A673 (cell line): ENCODE measurements around the gene CRPPA. TPM values are rescaled to one million over a fixed set of nuclear protein-coding genes. Genes with fewer than 3 reads are reported as not detected.
A peak's percentile ranks its signal among the peaks of the same experiment; 100 is the strongest.
"Not testable (repeated sequence)": the region's sequence is repeated elsewhere in the genome, so short reads cannot be mapped to it uniquely, and the experiment has no call there.

Experiments used
- BruUV-seq: library from RNA; stranded (reverse); fragments of 400-500 nt; replicated peaks from 2 replicates; lab custom pipeline; 2021; lab: Mats Ljungman, UMichigan
- CTCF ChIA-PET: fragments of 300-600 bp; sonication (Branson Sonifier 250); formaldehyde crosslinking; loops from one replicate; lab custom pipeline; 2022; ENCODE audit warnings: antibody characterized with exemption; lab: Charles Lee
- POLR2A ChIA-PET: fragments of 300-600 bp; sonication (Branson Sonifier 250); formaldehyde crosslinking; loops from one replicate; lab custom pipeline; 2022; ENCODE audit warnings: antibody characterized with exemption; ENCODE audit not compliant: low non-redundant PET; lab: Charles Lee
- DNase-seq: peaks from one replicate; pipeline ENCODE4 v3.0.0-alpha.2; 2015; ENCODE audit warnings: low spot score
- H3K27ac ChIP-seq: fragments of 200-600 bp; sonication (generic); 2 replicates; pipeline ENCODE4 v1.5.1; 2016; ENCODE audit warnings: mixed run types, low read depth, mild to moderate bottlenecking, mixed read lengths, antibody characterized with exemption, low read length; ENCODE audit not compliant: poor library complexity, severe bottlenecking
- H3K27me3 ChIP-seq: fragments of 200-600 bp; sonication (generic); replicated peaks from 2 replicates; pipeline ENCODE4 v1.6.1; 2017; ENCODE audit warnings: mixed run types, low read depth, mild to moderate bottlenecking, mixed read lengths, antibody characterized with exemption, low read length; ENCODE audit not compliant: insufficient read depth, poor library complexity
- H3K36me3 ChIP-seq: fragments of 200-600 bp; sonication (generic); 2 replicates; pipeline ENCODE4 v1.6.1; 2016; ENCODE audit warnings: mixed run types, mild to moderate bottlenecking, mixed read lengths, antibody characterized with exemption, low read length; ENCODE audit not compliant: insufficient read depth, poor library complexity, severe bottlenecking
- H3K4me1 ChIP-seq: fragments of 200-600 bp; sonication (generic); 2 replicates; pipeline ENCODE4 v1.6.1; 2017; ENCODE audit warnings: mixed run types, mild to moderate bottlenecking, mixed read lengths, antibody characterized with exemption, low read length; ENCODE audit not compliant: insufficient read depth, poor library complexity, severe bottlenecking
- H3K4me3 ChIP-seq: fragments of 200-600 bp; sonication (generic); 2 replicates; pipeline ENCODE4 v1.5.1; 2016; ENCODE audit warnings: low read depth, mixed run types, mild to moderate bottlenecking, mixed read lengths, low read length; ENCODE audit not compliant: poor library complexity, severe bottlenecking
- H3K9me3 ChIP-seq: fragments of 200-600 bp; sonication (generic); 2 replicates; pipeline ENCODE4 v1.6.1; 2016; ENCODE audit warnings: mixed run types, low read depth, mild to moderate bottlenecking, mixed read lengths, antibody characterized with exemption, low read length; ENCODE audit not compliant: poor library complexity, severe bottlenecking
- EZH2 ChIP-seq: fragments of 200-600 bp; sonication (generic); IDR thresholded peaks from 2 replicates; pipeline ENCODE4 v1.6.1; 2017; ENCODE audit warnings: borderline replicate concordance, low read depth, mild to moderate bottlenecking, mixed read lengths, antibody characterized with exemption, low read length; ENCODE audit not compliant: poor library complexity, severe bottlenecking
- intact Hi-C: fragments of 100-400 bp; cut with micrococcal nuclease; formaldehyde crosslinking; loops from one replicate; pipeline ENCODE4 v1.10.0; 2022; ENCODE audit not compliant: unreplicated experiment
- total RNA-seq: library from RNA; stranded (reverse); gene quantifications from 2 replicates; pipeline ENCODE4 v1.2.3, GENCODE V29; 2021
- TF ChIP-seq, protein P1 (sequence below): fragments of 300-800, 200-600 bp; sonication (generic); conservative IDR thresholded peaks from 2 replicates; pipeline ENCODE4 v1.5.1; 2017; ENCODE audit warnings: low read depth, mild to moderate bottlenecking, antibody characterized with exemption, low read length, moderate library complexity, mixed read lengths

The CRPPA gene
- total RNA-seq, 1 experiment from 2014 or later = 0.21 TPM

DNA sequence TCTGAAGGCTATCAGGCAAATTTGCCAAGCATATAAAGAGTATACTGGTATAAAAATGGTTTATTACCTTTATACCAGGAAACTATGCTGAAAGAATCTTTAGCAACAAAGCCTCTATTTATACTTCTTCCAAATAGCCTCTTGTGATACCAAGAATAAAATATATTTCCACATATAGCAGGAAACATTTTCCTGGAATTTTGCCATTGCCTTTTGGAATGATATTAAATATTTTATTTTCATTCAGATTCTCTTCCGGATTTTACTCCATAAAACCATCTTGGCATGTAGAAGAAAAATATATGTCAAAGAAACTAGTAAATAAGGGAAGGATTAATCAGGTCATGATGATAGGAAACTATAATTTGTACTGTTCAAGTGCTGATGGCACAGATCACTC, 26.5 kb upstream of the CRPPA start:
- peak; percentile 21 for DNase-seq
- no peak for TF ChIP-seq EZH2
- TF ChIP-seq, protein P1, sequence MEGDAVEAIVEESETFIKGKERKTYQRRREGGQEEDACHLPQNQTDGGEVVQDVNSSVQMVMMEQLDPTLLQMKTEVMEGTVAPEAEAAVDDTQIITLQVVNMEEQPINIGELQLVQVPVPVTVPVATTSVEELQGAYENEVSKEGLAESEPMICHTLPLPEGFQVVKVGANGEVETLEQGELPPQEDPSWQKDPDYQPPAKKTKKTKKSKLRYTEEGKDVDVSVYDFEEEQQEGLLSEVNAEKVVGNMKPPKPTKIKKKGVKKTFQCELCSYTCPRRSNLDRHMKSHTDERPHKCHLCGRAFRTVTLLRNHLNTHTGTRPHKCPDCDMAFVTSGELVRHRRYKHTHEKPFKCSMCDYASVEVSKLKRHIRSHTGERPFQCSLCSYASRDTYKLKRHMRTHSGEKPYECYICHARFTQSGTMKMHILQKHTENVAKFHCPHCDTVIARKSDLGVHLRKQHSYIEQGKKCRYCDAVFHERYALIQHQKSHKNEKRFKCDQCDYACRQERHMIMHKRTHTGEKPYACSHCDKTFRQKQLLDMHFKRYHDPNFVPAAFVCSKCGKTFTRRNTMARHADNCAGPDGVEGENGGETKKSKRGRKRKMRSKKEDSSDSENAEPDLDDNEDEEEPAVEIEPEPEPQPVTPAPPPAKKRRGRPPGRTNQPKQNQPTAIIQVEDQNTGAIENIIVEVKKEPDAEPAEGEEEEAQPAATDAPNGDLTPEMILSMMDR = no peak
- CTCF ChIA-PET = no interaction called here
- intact Hi-C loops = no loop called here
- Histone ChIP-seq H3K4me1 (peaks cover 12% of the 10 kb centered on the region), H3K9me3 (no peaks in the 10 kb centered on the region), H3K27me3 (no peaks in the 10 kb centered on the region), H3K36me3 (no peaks in the 10 kb centered on the region), H3K4me3 (no peak overlapping the region), H3K27ac (no peak overlapping the region)
- POLR2A ChIA-PET = no interaction called here
- BruUV-seq = no TSS peak

DNA sequence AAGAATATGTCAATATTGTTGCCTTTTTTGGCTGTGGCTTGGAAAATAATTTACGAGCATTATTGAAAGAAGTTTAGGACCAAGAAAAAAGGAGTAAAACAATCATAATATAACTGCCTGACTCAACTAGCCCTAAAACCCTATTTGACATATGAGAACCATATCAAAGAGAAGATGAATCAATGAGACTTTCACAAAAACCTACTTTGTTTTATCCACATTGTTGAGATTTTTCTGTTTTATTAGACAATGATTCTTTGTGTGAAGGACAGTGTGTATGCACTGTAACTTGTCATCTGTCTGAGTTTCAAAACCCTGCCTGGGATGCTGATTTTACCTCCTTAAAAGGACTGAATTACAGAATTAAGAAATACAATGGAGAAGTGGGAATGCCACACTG, 25.2 kb upstream of the CRPPA start:
- intact Hi-C loops = no loop called here
- no TSS peak for BruUV-seq
- H3K4me1 ChIP-seq = peaks cover 12% of the 10 kb centered on the region
- H3K27me3 ChIP-seq = no peaks in the 10 kb centered on the region
- H3K9me3 ChIP-seq = no peaks in the 10 kb centered on the region
- ChIA-PET POLR2A (no interaction called here), CTCF (no interaction called here)
- TF ChIP-seq, protein P1 = no peak
- TF ChIP-seq EZH2 = no peak
- DNase-seq = no peak
- no peak overlapping the region for H3K27ac ChIP-seq
- no peak overlapping the region for H3K4me3 ChIP-seq
- no peaks in the 10 kb centered on the region for H3K36me3 ChIP-seq

DNA sequence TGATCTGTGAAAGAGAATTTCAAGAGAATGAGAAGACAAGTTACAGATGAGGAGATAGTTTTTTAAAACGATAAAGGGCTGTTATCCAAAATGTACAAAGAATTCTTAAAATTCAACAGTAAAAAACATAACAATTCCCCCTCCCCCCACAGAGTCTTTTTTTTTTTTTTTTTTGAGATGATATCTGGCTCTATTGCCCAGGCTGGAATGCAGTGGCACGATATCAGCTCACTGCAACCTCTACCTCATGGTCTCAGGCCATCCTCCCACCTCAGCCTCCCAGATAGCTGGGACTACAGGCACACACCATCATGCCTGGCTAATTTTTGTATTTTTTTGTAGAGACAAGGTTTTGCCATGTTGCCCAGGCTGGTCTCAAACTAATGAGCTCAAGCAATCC, 22.5 kb upstream of the CRPPA start:
- H3K4me1 ChIP-seq = peaks cover 12% of the 10 kb centered on the region
- POLR2A ChIA-PET, H3K36me3 ChIP-seq, intact Hi-C loops, H3K9me3 ChIP-seq, CTCF ChIA-PET, BruUV-seq, H3K27ac ChIP-seq, H3K4me3 ChIP-seq, H3K27me3 ChIP-seq, DNase-seq: not testable (repeated sequence)

DNA sequence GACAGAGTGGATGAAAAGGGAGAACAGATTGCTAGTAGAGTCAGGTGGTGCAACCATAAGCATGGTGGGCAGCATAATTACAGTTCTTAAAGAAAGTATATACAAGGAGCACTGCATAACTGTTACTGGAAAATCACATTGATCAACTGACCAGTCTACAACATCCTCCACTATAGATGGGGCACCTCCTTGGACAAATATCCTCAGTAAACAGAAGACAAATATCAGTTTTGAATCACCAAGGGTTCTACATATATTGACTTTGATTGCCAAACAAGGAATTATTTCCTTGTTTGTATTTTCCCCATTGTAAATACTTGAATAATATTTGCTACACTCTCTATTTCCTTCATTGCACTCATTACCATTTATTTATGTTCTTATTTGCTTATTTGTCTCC, 17.6 kb upstream of the CRPPA start:
- Histone ChIP-seq H3K4me1 (peaks cover 5% of the 10 kb centered on the region), H3K9me3 (no peaks in the 10 kb centered on the region), H3K27me3 (no peaks in the 10 kb centered on the region), H3K36me3 (no peaks in the 10 kb centered on the region), H3K4me3 (no peak overlapping the region), H3K27ac (no peak overlapping the region)
- intact Hi-C loops = loop anchor here (10.0 kb wide), 1 partner anchor 246 kb away; no protein-coding TSS in a partner anchor
- CTCF ChIA-PET = no interaction called here
- TF ChIP-seq, protein P1 = no peak
- TF ChIP-seq EZH2 = no peak
- POLR2A ChIA-PET = no interaction called here
- DNase-seq = no peak
- no TSS peak for BruUV-seq
